Colonic mucosa (tissue), 4 donors: Measurements from ENCODE around the gene SLC9C1. TPM values are rescaled to one million over a fixed set of nuclear protein-coding genes. Genes with fewer than 3 reads are reported as not detected.

ENCODE experiments used
- DNase-seq: peaks from one replicate; pipeline ENCODE4 v3.0.0-alpha.2; 2020
- H3K27ac ChIP-seq: fragments of 200-600 bp; one replicate; pipeline ENCODE4 v1.8.0; 2021
- H3K27me3 ChIP-seq: fragments of 200-600 bp; one replicate; pipeline ENCODE4 v1.8.0; 2021
- H3K36me3 ChIP-seq: fragments of 200-600 bp; one replicate; pipeline ENCODE4 v1.8.0; 2021
- H3K4me1 ChIP-seq: fragments of 200-600 bp; one replicate; pipeline ENCODE4 v1.8.0; 2021; ENCODE audit warnings: mild to moderate bottlenecking
- H3K4me3 ChIP-seq: fragments of 200-600 bp; one replicate; pipeline ENCODE4 v1.8.0; 2021
- H3K9ac ChIP-seq, 2 donors: one replicate each; pipeline ENCODE4 v1.7.0; 2013; ENCODE audit warnings: control low read depth in 2 of 2, low read depth in 2 of 2, low read length in 2 of 2
- H3K9me3 ChIP-seq: fragments of 200-600 bp; one replicate; pipeline ENCODE4 v1.8.0; 2021
- intact Hi-C: fragments of 100-400 bp; cut with DNase I; formaldehyde crosslinking; loops from one replicate; pipeline ENCODE4 v1.14.1; 2022
- total RNA-seq, 2 donors: library from RNA; stranded (reverse); fragmentation: NEBNext Ultra II Directional in 1 of 2; extraction: Animal tissue kit (Norgen Biotek cat#: 25700) in 1 of 2; gene quantifications; one replicate each; pipeline ENCODE4 v1.2.1, GENCODE V29; 2021
- TF ChIP-seq, protein P1 (sequence below): fragments of 200-600 bp; IDR thresholded peaks from one replicate; pipeline ENCODE4 v1.8.0; 2022; ENCODE audit warnings: antibody characterized with exemption, mild to moderate bottlenecking
- donor health status: healthy.
- donor health status: DM: no; HTN: no; CAD: no.
- donor health status: DM: no; HTN: no; CAD: no.

Gene SLC9C1
- total RNA-seq, 2 donors from 2014 or later, result 0.13 to 0.15 TPM

GRCh38 chr3:112114576-112115160 is 179.3 kb downstream of the SLC9C1 start:
- Histone ChIP-seq H3K4me3 (no peak overlapping the region), H3K9me3 (no peaks in the 10 kb centered on the region), H3K9ac (no peak overlapping the region), H3K27ac (no peak overlapping the region), H3K36me3 (no peaks in the 10 kb centered on the region), H3K4me1 (no peaks in the 10 kb centered on the region), H3K27me3 (no peaks in the 10 kb centered on the region)
- intact Hi-C loops, result no loop called here
- TF ChIP-seq, protein P1, sequence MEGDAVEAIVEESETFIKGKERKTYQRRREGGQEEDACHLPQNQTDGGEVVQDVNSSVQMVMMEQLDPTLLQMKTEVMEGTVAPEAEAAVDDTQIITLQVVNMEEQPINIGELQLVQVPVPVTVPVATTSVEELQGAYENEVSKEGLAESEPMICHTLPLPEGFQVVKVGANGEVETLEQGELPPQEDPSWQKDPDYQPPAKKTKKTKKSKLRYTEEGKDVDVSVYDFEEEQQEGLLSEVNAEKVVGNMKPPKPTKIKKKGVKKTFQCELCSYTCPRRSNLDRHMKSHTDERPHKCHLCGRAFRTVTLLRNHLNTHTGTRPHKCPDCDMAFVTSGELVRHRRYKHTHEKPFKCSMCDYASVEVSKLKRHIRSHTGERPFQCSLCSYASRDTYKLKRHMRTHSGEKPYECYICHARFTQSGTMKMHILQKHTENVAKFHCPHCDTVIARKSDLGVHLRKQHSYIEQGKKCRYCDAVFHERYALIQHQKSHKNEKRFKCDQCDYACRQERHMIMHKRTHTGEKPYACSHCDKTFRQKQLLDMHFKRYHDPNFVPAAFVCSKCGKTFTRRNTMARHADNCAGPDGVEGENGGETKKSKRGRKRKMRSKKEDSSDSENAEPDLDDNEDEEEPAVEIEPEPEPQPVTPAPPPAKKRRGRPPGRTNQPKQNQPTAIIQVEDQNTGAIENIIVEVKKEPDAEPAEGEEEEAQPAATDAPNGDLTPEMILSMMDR, result no peak
- no peak for DNase-seq

DNA sequence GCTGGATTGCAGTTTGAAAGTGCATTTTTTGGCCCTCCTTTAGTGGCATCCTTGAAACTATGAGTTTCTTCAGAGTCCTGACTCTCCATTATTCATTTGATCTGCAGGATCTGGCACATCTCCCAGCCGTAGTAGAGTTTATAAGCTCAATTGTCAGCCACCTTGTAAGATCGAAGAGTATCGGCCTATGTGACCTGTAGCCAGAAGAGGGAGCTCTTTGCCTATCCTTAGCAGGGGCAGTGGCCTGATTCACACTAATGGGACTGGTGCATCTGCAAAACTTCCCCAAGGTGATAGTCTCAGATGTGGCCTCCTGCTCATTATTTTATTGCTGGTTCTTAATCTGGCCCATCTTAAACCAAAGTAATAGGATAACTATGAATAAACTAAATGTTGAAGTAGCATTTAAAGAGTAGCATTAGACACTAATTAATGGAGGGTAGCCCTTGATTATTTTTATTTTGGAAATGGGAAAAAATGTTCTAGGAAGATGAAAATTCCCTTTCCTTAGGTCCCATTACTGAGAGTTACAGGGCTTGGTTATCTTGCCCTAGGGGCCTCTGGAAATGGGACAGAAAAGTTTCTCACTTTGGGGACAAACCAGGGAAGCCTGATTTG is 182.1 kb downstream of the SLC9C1 start:
- no peaks in the 10 kb centered on the region for H3K4me1 ChIP-seq
- no peaks in the 10 kb centered on the region for H3K9me3 ChIP-seq
- TF ChIP-seq, protein P1, result peak; percentile 56
- H3K27me3 ChIP-seq, result no peaks in the 10 kb centered on the region
- intact Hi-C loops, result no loop called here
- H3K36me3 ChIP-seq, result no peaks in the 10 kb centered on the region
- H3K9ac ChIP-seq, result no peak overlapping the region
- H3K4me3 ChIP-seq, result no peak overlapping the region
- DNase-seq, result peak; percentile 56
- no peak overlapping the region for H3K27ac ChIP-seq

DNA sequence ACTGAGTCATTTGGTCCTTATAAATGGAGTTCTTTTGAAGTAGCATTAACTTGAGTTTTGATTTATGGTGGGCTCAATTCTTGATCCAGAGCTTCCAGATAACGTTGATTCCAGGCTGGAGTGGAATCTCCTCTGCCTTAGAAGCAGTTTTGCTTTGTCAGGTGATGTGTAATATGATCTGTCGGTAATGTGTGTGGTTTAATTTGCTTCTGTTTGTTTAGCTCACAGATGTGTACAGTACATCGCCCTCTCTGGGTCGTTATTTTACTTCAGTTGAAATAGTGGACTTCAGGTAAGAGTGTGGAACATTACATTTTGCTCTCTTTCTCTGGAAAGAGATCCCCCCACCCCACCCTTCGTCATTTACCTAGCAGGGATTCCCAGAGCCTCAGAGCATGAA is 184.7 kb downstream of the SLC9C1 start:
- intact Hi-C loops, result no loop called here
- TF ChIP-seq, protein P1, result no peak
- no peak for DNase-seq
- H3K27me3 ChIP-seq, result no peaks in the 10 kb centered on the region
- H3K4me3 ChIP-seq, result no peak overlapping the region
- H3K27ac ChIP-seq, result no peak overlapping the region
- H3K36me3 ChIP-seq, result no peaks in the 10 kb centered on the region
- H3K9me3 ChIP-seq, result no peaks in the 10 kb centered on the region
- H3K9ac ChIP-seq, result no peak overlapping the region
- no peaks in the 10 kb centered on the region for H3K4me1 ChIP-seq

DNA sequence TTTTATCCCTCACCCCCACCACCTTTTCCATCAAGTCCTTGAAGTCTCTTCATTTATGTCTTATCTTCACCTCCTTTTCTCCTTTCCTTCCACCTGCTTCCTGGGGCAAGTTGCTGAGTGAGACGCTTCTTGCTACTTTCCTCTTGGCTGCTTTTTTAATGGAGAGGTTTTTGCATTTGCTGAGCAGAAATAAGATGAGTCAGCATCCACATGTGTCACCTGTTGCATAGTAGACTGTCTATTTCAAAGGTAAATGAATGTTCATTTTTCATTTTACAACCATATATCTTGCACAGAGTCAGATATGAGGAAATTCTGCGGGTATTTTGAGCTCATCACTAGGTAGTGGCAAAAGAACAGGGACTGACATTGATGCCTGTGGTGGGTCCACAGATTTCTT is 189.2 kb downstream of the SLC9C1 start:
- Histone ChIP-seq H3K4me3 (no peak overlapping the region), H3K4me1 (no peaks in the 10 kb centered on the region), H3K36me3 (no peaks in the 10 kb centered on the region), H3K9ac (no peak overlapping the region), H3K9me3 (no peaks in the 10 kb centered on the region), H3K27me3 (no peaks in the 10 kb centered on the region), H3K27ac (no peak overlapping the region)
- TF ChIP-seq, protein P1, result no peak
- DNase-seq, result no peak
- intact Hi-C loops, result no loop called here

- Histone ChIP-seq H3K36me3 (no peaks in the 10 kb centered on the region), H3K27me3 (no peaks in the 10 kb centered on the region), H3K9me3 (no peaks in the 10 kb centered on the region), H3K4me1 (no peaks in the 10 kb centered on the region), H3K9ac (no peak overlapping the region), H3K4me3 (no peak overlapping the region), H3K27ac (no peak overlapping the region)
- TF ChIP-seq, protein P1, result no peak
- intact Hi-C loops, result no loop called here
- no peak for DNase-seq
Observed at GRCh38 chr3:112101916-112102315, 192.1 kb downstream of the SLC9C1 start.
